ENCODE data around the gene HIGD2A.

Gene HIGD2A

GRCh38 chr5:176418251-176418650 is 29.7 kb downstream of the HIGD2A start:
- DNase-seq = no peak

GRCh38 chr5:176420086-176420485 is 31.5 kb downstream of the HIGD2A start:
- no peak for DNase-seq

- DNase-seq = no peak
Measured at GRCh38 chr5:176420972-176421544, 32.5 kb downstream of the HIGD2A start.

GRCh38 chr5:176424181-176424580 is 35.6 kb downstream of the HIGD2A start:
- no peak for DNase-seq

- DNase-seq = no peak
Measured at GRCh38 chr5:176425138-176425537, 36.6 kb downstream of the HIGD2A start.

- DNase-seq = no peak
Measured at GRCh38 chr5:176425791-176426190, 37.2 kb downstream of the HIGD2A start.

GRCh38 chr5:176426876-176427275 is 38.3 kb downstream of the HIGD2A start:
- no peak for DNase-seq

- no peak for DNase-seq
Measured at GRCh38 chr5:176427971-176428370, 39.4 kb downstream of the HIGD2A start.

GRCh38 chr5:176429972-176430371 is 41.4 kb downstream of the HIGD2A start:
- DNase-seq = no peak

GRCh38 chr5:176432707-176433106 is 44.2 kb downstream of the HIGD2A start:
- no peak for DNase-seq

- DNase-seq = no peak
Measured at GRCh38 chr5:176436656-176437055, 48.1 kb downstream of the HIGD2A start.

GRCh38 chr5:176438959-176439757 is 50.6 kb downstream of the HIGD2A start:
- DNase-seq = no peak
